ENCODE measurements around the gene MYO9B.

GRCh38 chr19:17081672-17082630, 6.4 kb downstream of the MYO9B start:
- TF ChIP-seq, protein P1, sequence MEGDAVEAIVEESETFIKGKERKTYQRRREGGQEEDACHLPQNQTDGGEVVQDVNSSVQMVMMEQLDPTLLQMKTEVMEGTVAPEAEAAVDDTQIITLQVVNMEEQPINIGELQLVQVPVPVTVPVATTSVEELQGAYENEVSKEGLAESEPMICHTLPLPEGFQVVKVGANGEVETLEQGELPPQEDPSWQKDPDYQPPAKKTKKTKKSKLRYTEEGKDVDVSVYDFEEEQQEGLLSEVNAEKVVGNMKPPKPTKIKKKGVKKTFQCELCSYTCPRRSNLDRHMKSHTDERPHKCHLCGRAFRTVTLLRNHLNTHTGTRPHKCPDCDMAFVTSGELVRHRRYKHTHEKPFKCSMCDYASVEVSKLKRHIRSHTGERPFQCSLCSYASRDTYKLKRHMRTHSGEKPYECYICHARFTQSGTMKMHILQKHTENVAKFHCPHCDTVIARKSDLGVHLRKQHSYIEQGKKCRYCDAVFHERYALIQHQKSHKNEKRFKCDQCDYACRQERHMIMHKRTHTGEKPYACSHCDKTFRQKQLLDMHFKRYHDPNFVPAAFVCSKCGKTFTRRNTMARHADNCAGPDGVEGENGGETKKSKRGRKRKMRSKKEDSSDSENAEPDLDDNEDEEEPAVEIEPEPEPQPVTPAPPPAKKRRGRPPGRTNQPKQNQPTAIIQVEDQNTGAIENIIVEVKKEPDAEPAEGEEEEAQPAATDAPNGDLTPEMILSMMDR (IDR thresholded peaks at IDR 0.05), result no peak
- TF ChIP-seq AFF4 (CRISPR knock-in tag; IDR thresholded peaks at IDR 0.05; ENCODE audit: borderline replicate concordance) (no peak), ZNF416 (CRISPR knock-in tag; IDR thresholded peaks at IDR 0.05) (no peak), NFYB (CRISPR knock-in tag; conservative IDR thresholded peaks at IDR 0.05; ENCODE audit: low read depth) (no peak), MXD4 (CRISPR knock-in tag; IDR thresholded peaks at IDR 0.05; ENCODE audit: borderline replicate concordance) (no peak), NR1H2 (CRISPR knock-in tag; IDR thresholded peaks at IDR 0.05) (no peak), ZNF532 (CRISPR knock-in tag; IDR thresholded peaks at IDR 0.05; ENCODE audit: borderline replicate concordance) (no peak), CREM (CRISPR knock-in tag; IDR thresholded peaks at IDR 0.05) (no peak)
- TF ChIP-seq, protein P2, sequence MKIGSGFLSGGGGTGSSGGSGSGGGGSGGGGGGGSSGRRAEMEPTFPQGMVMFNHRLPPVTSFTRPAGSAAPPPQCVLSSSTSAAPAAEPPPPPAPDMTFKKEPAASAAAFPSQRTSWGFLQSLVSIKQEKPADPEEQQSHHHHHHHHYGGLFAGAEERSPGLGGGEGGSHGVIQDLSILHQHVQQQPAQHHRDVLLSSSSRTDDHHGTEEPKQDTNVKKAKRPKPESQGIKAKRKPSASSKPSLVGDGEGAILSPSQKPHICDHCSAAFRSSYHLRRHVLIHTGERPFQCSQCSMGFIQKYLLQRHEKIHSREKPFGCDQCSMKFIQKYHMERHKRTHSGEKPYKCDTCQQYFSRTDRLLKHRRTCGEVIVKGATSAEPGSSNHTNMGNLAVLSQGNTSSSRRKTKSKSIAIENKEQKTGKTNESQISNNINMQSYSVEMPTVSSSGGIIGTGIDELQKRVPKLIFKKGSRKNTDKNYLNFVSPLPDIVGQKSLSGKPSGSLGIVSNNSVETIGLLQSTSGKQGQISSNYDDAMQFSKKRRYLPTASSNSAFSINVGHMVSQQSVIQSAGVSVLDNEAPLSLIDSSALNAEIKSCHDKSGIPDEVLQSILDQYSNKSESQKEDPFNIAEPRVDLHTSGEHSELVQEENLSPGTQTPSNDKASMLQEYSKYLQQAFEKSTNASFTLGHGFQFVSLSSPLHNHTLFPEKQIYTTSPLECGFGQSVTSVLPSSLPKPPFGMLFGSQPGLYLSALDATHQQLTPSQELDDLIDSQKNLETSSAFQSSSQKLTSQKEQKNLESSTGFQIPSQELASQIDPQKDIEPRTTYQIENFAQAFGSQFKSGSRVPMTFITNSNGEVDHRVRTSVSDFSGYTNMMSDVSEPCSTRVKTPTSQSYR (CRISPR knock-in tag; IDR thresholded peaks at IDR 0.05), result no peak
- TF ChIP-seq, protein P3, sequence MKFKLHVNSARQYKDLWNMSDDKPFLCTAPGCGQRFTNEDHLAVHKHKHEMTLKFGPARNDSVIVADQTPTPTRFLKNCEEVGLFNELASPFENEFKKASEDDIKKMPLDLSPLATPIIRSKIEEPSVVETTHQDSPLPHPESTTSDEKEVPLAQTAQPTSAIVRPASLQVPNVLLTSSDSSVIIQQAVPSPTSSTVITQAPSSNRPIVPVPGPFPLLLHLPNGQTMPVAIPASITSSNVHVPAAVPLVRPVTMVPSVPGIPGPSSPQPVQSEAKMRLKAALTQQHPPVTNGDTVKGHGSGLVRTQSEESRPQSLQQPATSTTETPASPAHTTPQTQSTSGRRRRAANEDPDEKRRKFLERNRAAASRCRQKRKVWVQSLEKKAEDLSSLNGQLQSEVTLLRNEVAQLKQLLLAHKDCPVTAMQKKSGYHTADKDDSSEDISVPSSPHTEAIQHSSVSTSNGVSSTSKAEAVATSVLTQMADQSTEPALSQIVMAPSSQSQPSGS (CRISPR knock-in tag; IDR thresholded peaks at IDR 0.05; ENCODE audit: borderline replicate concordance, low read depth), result no peak
- TF ChIP-seq, protein P4, sequence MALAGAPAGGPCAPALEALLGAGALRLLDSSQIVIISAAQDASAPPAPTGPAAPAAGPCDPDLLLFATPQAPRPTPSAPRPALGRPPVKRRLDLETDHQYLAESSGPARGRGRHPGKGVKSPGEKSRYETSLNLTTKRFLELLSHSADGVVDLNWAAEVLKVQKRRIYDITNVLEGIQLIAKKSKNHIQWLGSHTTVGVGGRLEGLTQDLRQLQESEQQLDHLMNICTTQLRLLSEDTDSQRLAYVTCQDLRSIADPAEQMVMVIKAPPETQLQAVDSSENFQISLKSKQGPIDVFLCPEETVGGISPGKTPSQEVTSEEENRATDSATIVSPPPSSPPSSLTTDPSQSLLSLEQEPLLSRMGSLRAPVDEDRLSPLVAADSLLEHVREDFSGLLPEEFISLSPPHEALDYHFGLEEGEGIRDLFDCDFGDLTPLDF (CRISPR knock-in tag; IDR thresholded peaks at IDR 0.05), result no peak
- TF ChIP-seq, protein P5, sequence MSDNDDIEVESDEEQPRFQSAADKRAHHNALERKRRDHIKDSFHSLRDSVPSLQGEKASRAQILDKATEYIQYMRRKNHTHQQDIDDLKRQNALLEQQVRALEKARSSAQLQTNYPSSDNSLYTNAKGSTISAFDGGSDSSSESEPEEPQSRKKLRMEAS (CRISPR knock-in tag; IDR thresholded peaks at IDR 0.05), result no peak
